ENCODE results near the gene MMP23B.
A peak's percentile ranks its signal among the peaks of the same experiment; 100 is the strongest.

Gene MMP23B

GRCh38 chr1:1602968-1603506, 28.9 kb upstream of the MMP23B start:
- DNase-seq, result no peak

GRCh38 chr1:1603671-1604373, 28.2 kb upstream of the MMP23B start:
- DNase-seq, result no peak

- no peak for DNase-seq
Measured at GRCh38 chr1:1604374-1605033, 27.5 kb upstream of the MMP23B start.

GRCh38 chr1:1605034-1605591, 26.9 kb upstream of the MMP23B start:
- DNase-seq, result no peak

- DNase-seq, result no peak
Measured at GRCh38 chr1:1605724-1606123, 26.2 kb upstream of the MMP23B start.

GRCh38 chr1:1606232-1606631, 25.7 kb upstream of the MMP23B start:
- DNase-seq, result no peak

GRCh38 chr1:1609822-1610485, 22.0 kb upstream of the MMP23B start:
- no peak for DNase-seq

- no peak for DNase-seq
Measured at GRCh38 chr1:1610796-1611195, 21.2 kb upstream of the MMP23B start.

- DNase-seq, result no peak
Measured at GRCh38 chr1:1612104-1612400, 19.9 kb upstream of the MMP23B start.

- no peak for DNase-seq
Measured at GRCh38 chr1:1613509-1614082, 18.4 kb upstream of the MMP23B start.

GRCh38 chr1:1614204-1614953, 17.6 kb upstream of the MMP23B start:
- DNase-seq, result no peak

- no peak for DNase-seq
Measured at GRCh38 chr1:1614954-1615255, 17.1 kb upstream of the MMP23B start.

GRCh38 chr1:1615256-1616044, 16.5 kb upstream of the MMP23B start, which contains the start of gene MIB2:
TSS of gene MIB2 (plus strand) at chr1:1615500. CDS start at chr1:1623453, 7,953 bp downstream.
- peak; percentile 97 for DNase-seq

GRCh38 chr1:1616045-1616790, 15.8 kb upstream of the MMP23B start:
- DNase-seq, result peak; percentile 11

GRCh38 chr1:1616838-1617237, 15.1 kb upstream of the MMP23B start:
- no peak for DNase-seq

- no peak for DNase-seq
Measured at GRCh38 chr1:1617516-1617915, 14.5 kb upstream of the MMP23B start.

GRCh38 chr1:1617925-1618324, 14.0 kb upstream of the MMP23B start:
- DNase-seq, result no peak

- DNase-seq, result no peak
Measured at GRCh38 chr1:1618396-1619068, 13.4 kb upstream of the MMP23B start.

- DNase-seq, result no peak
Measured at GRCh38 chr1:1619917-1620361, 12.0 kb upstream of the MMP23B start.

GRCh38 chr1:1620433-1621139, 11.4 kb upstream of the MMP23B start:
- no peak for DNase-seq
